H1 (cell line): ENCODE data around the gene MAPK4. TPM values are rescaled to one million over a fixed set of nuclear protein-coding genes. Genes with fewer than 3 reads are reported as not detected.

Experiments used
- CHD2 ChIP-seq: IDR thresholded peaks from 2 replicates; pipeline ENCODE4 v1.6.1; 2012; ENCODE audit warnings: low read length, improper control_type of control experiment
- CTCF ChIP-seq, 3 experiments: IDR thresholded peaks; 1 replicate in 2 of 3; 2 replicates in 1 of 3; pipeline versions ENCODE4 v1.5.1 to v1.6.1; 2011; ENCODE audit warnings: low read length in 3 of 3, mild to moderate bottlenecking in 3 of 3, inconsistent platforms in 2 of 3, low read depth in 1 of 3, moderate library complexity in 1 of 3; ENCODE audit not compliant: insufficient read depth in 1 of 3; ENCODE audit errors: control extremely low read depth in 1 of 3
- EZH2 ChIP-seq: fragments of 200-600 bp; sonication (generic); IDR thresholded peaks from 2 replicates; pipeline ENCODE4 v1.7.1; 2012; ENCODE audit warnings: low read depth, mild to moderate bottlenecking, moderate library complexity, low read length, inconsistent platforms; ENCODE audit not compliant: severe bottlenecking
- RAD21 ChIP-seq, 2 experiments: IDR thresholded peaks in 1 of 2; conservative IDR thresholded peaks in 1 of 2; 2 replicates each; pipeline ENCODE4 v1.6.1; 2011; ENCODE audit warnings: low read depth in 2 of 2, low read length in 2 of 2, improper control_type of control experiment in 1 of 2, inconsistent platforms in 1 of 2, mild to moderate bottlenecking in 1 of 2, moderate library complexity in 1 of 2
- SP2 ChIP-seq: IDR thresholded peaks from 2 replicates; pipeline ENCODE4 v1.6.1; 2012; ENCODE audit warnings: mild to moderate bottlenecking, low read length, inconsistent platforms
- polyA plus RNA-seq, 7 experiments: library from polyadenylated mRNA; depleted of rRNA in 3 of 7; stranded (reverse) in 5 of 7; unstranded in 2 of 7; fragments of >200 nt in 5 of 7; fragments of 200-250 nt in 2 of 7; gene quantifications; 1 replicate in 5 of 7; 2 replicates in 1 of 7; 4 replicates in 1 of 7; pipeline versions ENCODE4 v1.2.1 to v1.2.3, GENCODE V29; 2011 to 2013; ENCODE audit warnings: missing spikeins in 2 of 7, mixed read lengths in 2 of 7
- total RNA-seq: library from RNA; stranded (reverse); fragmentation: NEBNext Ultra II Directional; extraction: Animal tissue kit (Norgen Biotek cat#: 25700); gene quantifications from 2 replicates; pipeline ENCODE4 v1.2.1, GENCODE V29; 2021

The MAPK4 gene
- total and polyA plus RNA-seq, 2 of the 8 experiments (the other 6 are each of a cell fraction or from before 2014, with no cell fraction given), result 3.2 to 3.7 TPM

- TF ChIP-seq CTCF (IDR thresholded peaks at IDR 0.05; ENCODE audit: control extremely low read depth in 1 of 3, insufficient read depth in 1 of 3, low read depth in 1 of 3, low read length in 3 of 3), result peak; percentile 0 to 25 (median 18); a peak in 2 of 4 replicates
- no peak for TF ChIP-seq SP2
- TF ChIP-seq EZH2, result no peak
- TF ChIP-seq CHD2, result no peak
- TF ChIP-seq RAD21 (IDR thresholded peaks at IDR 0.05 in 1 of 2, conservative IDR thresholded peaks at IDR 0.05 in 1 of 2; ENCODE audit: low read depth in 2 of 2, low read length in 2 of 2), result peak in 1 of 2 experiments; percentile 22; a peak in 1 of 4 replicates
These were observed 162.4 kb downstream of the MAPK4 start (continued) for GRCh38 chr18:50722311-50722710.
